ENCODE results near the gene CTBP2.

GRCh38 chr10:125081931-125082330 is 78.4 kb downstream of the CTBP2 start:
- TF ChIP-seq REST (IDR thresholded peaks at IDR 0.05; ENCODE audit: insufficient read depth in 1 of 2, low read depth in 2 of 2, low read length in 1 of 2) (no peak), CTCF (IDR thresholded peaks at IDR 0.05) (no peak), POLR2AphosphoS5 (IDR thresholded peaks at IDR 0.05; ENCODE audit: low read depth, low read length) (no peak)

Data from Panc1 (cell line).